OCI-M2 (cell line): ENCODE measurements around the gene FCAMR.

ENCODE experiments used
- DNase-seq: peaks from one replicate; lab custom pipeline; 2025; ENCODE audit not compliant: unreplicated experiment; lab: John Stamatoyannopoulos, UW

The FCAMR gene

DNA sequence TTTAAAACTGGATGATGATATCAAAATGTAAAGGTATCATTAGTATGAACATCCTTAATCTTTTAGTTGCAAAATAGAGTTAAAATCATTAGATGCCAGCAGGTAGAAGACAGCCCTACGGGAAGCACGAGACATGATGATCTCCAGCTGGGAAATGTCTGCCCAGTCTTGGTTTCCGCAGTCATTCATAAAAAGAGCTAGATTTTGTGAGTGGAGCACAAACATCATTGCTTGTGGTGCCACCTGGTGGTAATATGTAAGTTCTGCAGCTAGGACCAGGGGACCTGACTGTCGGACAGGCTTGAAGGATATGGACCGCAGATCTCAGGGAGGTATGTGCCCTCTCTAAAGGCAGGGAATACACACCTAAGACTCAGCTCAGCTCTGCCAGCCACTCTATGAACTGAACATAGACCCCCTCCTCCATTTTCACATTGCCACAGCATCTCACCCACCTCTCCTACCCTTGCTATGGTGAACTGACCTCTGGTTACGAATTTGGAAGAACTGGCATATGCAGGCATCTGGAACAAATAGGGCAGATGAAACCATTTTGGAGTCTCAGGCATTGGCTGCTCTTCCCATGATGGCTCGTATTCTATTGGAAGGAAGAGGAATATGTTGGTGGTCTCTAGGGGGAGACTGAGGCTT is 57.7 kb downstream of the FCAMR start:
- peak; percentile 18 for DNase-seq

DNA sequence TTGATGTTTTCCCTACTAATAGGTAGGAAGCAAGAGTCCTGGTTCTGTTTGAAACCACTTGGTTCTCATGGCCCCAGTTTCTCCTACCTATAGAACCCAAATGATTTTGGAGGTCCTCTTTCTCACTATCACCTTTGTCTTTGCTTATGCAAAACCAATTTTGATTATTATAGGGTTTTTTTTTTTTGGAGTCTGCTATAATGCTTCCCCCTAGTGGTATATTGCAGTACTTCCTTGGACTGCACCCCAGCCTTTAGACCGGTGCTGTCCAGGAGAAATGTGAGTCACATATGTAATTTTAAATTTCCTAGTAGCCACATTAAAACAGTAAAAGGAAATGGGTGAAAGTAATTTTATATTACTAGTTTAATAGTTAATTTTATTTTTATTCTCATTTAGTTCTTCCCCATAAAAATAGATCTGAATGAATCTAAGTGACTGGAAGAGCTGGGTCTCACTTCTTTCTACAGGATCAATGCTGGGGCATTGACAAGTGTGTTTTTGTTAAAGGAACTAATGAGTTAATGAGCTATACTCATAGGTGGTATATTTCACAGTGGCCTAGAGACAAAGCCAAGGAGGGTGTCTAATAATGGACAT is 59.1 kb downstream of the FCAMR start:
- peak; percentile 31 for DNase-seq

DNA sequence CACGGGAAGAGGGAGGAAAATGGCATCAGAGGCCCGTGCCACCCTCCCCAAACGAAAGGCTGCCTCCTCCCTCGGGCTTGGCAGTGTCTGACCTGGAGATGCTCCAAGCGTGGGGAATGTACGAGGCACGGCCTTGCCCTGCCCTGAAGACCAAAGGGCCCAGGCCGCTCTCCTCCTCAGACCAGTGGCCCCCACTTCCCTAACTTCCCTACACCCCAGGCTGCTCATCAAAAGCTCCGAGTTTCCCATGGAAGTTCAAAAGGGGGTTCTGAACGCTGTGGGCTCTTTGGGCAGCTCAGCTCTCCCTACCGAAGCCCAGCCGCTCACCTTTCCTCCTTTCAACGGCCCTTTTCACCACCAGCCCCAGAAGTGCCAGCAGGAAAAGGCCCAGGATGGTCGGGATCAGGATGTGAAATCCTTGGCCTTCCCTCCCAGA is 60.4 kb downstream of the FCAMR start:
- no peak for DNase-seq

DNA sequence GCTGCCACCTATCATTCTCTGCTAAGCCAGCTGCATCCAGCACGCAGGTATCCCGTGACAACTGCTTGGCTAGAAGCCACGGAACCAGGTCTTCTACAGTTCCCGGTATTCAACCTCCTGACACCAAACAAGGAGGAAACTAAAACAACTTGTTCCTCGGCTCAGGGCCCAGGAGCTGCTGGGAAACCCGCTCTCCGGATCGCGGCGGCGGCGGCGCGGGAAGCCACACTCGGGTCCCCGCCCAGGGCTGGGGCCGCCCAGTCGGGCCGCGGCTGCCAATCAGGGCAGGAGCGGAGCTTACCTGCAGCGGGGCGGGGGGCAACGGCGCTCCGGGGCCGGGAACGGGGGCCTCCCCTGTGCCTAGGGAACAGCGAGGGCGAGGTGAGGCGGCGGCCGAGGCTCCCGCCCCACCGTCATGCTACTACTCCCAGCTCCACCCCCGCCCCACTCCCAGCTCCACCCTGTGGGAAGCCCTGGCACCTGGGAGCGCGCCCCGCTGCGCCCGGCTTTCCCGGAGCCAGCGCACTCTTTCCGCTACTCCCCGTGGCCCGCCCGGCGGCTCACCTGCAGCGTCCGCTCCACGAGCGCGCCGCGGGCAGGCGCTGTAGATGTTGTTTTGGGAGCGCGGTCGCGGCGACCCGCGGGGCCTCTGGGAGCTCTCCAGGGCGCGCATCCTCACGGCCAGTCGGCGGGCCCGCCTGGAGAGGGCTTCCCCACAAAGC is 60.9 kb downstream of the FCAMR start:
- DNase-seq, result no peak

DNA sequence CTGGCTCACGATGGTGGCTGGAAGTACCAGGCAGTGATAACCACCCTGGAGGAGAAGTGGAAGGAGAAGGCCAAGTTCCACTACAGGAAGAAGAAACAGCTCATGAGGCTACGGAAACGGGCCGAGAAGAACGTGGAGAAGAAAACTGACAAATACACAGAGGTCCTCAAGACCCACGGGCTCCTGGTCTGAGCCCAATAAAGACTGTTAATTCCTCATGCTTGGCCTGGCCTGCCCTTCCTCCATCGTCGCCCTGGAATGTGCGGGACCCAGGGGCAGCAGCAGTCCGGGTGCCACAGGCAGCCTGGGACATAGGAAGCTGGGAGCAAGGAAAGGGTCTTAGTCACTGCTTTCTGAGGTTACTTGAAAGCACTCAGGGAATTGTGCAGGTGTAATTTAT is 62.2 kb downstream of the FCAMR start:
- no peak for DNase-seq
